GM12878 (cell line): ENCODE measurements around the gene TMEM38A. TPM values are rescaled to one million over a fixed set of nuclear protein-coding genes. Genes with fewer than 3 reads are reported as not detected.
"Not testable (repeated sequence)": the region's sequence is repeated elsewhere in the genome, so short reads cannot be mapped to it uniquely, and the experiment has no call there.

ENCODE experiments used
- ATAC-seq: fragments of 200-7000 bp; cut with Tn5 transposase; 3 replicates; pipeline ENCODE4 v1.9.1; 2020; ENCODE audit warnings: mild to moderate bottlenecking, moderate library complexity
- BruUV-seq: library from RNA; stranded (reverse); fragments of 400-500 nt; replicated peaks from 2 replicates; lab custom pipeline; 2021; lab: Mats Ljungman, UMichigan
- CTCF ChIA-PET: fragments of 300-600 bp; sonication (Branson Sonifier 250); formaldehyde crosslinking; extraction: SDS; loops from one replicate; lab custom pipeline; 2021; ENCODE audit warnings: inconsistent platforms; lab: Yijun Ruan, JAX
- POLR2A ChIA-PET: fragments of 350-600 bp; formaldehyde crosslinking; extraction: SDS; loops from one replicate; lab custom pipeline; 2021; ENCODE audit warnings: inconsistent platforms; lab: Charles Lee
- RAD21 ChIA-PET: fragments of 300-600 bp; sonication (Branson Sonifier 250); formaldehyde crosslinking; loops from one replicate; lab custom pipeline; 2023; ENCODE audit warnings: antibody characterized with exemption; ENCODE audit not compliant: unreplicated experiment; lab: Charles Lee
- SMC1A ChIA-PET: fragments of 300-600 bp; sonication (Branson Sonifier 250); formaldehyde crosslinking; loops from one replicate; lab custom pipeline; 2023; ENCODE audit not compliant: unreplicated experiment, uncharacterized antibody; lab: Charles Lee
- DNase-seq: peaks from one replicate; pipeline ENCODE4 v3.0.0-alpha.2; 2011; ENCODE audit warnings: low read depth, low spot score
- FAIRE-seq: peaks from 3 replicates; lab custom pipeline; 2011; peaks lifted over from hg19 to GRCh38; lab: Jason Lieb, UNC
- H2AFZ ChIP-seq: 2 replicates; pipeline ENCODE4 v1.6.0; 2011; ENCODE audit warnings: low read depth, low read length, control low read depth; ENCODE audit not compliant: control insufficient read depth
- H3K27ac ChIP-seq: 2 replicates; pipeline ENCODE4 v1.5.1; 2011; ENCODE audit warnings: control low read depth; ENCODE audit not compliant: control insufficient read depth, insufficient read depth
- H3K27me3 ChIP-seq, 2 experiments: replicated peaks in 1 of 2; 2 replicates each; pipeline versions ENCODE4 v1.6.0 to v1.6.1; 2011; ENCODE audit warnings: low read length in 1 of 2; ENCODE audit not compliant: control insufficient read depth in 2 of 2, insufficient read depth in 2 of 2
- H3K36me3 ChIP-seq, 2 experiments: 2 replicates each; pipeline ENCODE4 v1.5.1; 2011; ENCODE audit warnings: low read length in 1 of 2; ENCODE audit not compliant: control insufficient read depth in 2 of 2, insufficient read depth in 2 of 2
- H3K4me1 ChIP-seq: 2 replicates; pipeline ENCODE4 v1.6.1; 2011; ENCODE audit warnings: mild to moderate bottlenecking, low read length, moderate library complexity, mixed read lengths; ENCODE audit not compliant: control insufficient read depth, insufficient read depth
- H3K4me2 ChIP-seq: 2 replicates; pipeline ENCODE4 v1.6.0; 2011; ENCODE audit warnings: control low read depth; ENCODE audit not compliant: control insufficient read depth, insufficient read depth
- H3K4me3 ChIP-seq: fragments of 200-600 bp; sonication (generic); 2 replicates; pipeline ENCODE4 v1.5.1; 2016
- H3K79me2 ChIP-seq: 2 replicates; pipeline ENCODE4 v1.6.0; 2011; ENCODE audit warnings: low read length; ENCODE audit not compliant: control insufficient read depth, insufficient read depth
- H3K9ac ChIP-seq: 2 replicates; pipeline ENCODE4 v1.8.0; 2011; ENCODE audit warnings: low read length, control low read depth, mixed read lengths; ENCODE audit not compliant: control insufficient read depth, insufficient read depth
- H3K9me3 ChIP-seq: replicated peaks from 3 replicates; pipeline ENCODE4 v1.5.1; 2011; ENCODE audit warnings: mild to moderate bottlenecking, low read length; ENCODE audit not compliant: control insufficient read depth, insufficient read depth
- H4K20me1 ChIP-seq: 2 replicates; pipeline ENCODE4 v1.6.0; 2011; ENCODE audit not compliant: control insufficient read depth, insufficient read depth
- MEF2B ChIP-seq: fragments of 450-650 bp; IDR thresholded peaks from 2 replicates; pipeline ENCODE4 v1.6.1; 2018; ENCODE audit warnings: mild to moderate bottlenecking, moderate library complexity; ENCODE audit not compliant: partially characterized antibody, poor library complexity, severe bottlenecking
- POLR2A ChIP-seq: IDR thresholded peaks from 2 replicates; pipeline ENCODE4 v1.6.1; 2011; ENCODE audit warnings: low read depth, mild to moderate bottlenecking, low read length
- WGBS: methylation state at CpG from one replicate; pipeline ENCODE4 v1.1.6; 2016; ENCODE audit warnings: low lambda C conversion rate; ENCODE audit not compliant: insufficient replicate concordance, insufficient coverage; ENCODE audit errors: missing lambda C conversion rate; 5-methylcytosine and 5-hydroxymethylcytosine counted together
- in situ Hi-C: fragments of 300-500 bp; cut with MboI; formaldehyde crosslinking; loops from 9 replicates; pipeline ENCODE4 v1.14.3; 2018; ENCODE audit warnings: mixed read lengths
- intact Hi-C: fragments of 100-400 bp; cut with micrococcal nuclease; formaldehyde crosslinking; loops from one replicate; pipeline ENCODE4 v1.14.2; 2022; ENCODE audit not compliant: unreplicated experiment
- polyA plus RNA-seq, 11 experiments: library from polyadenylated mRNA; depleted of rRNA in 4 of 11; unstranded in 6 of 11; stranded (reverse) in 5 of 11; fragments of >200 nt; fragmentation: Nextera tagmentation in 4 of 11; fragmentation: Illumina TruSeq in 1 of 11; extraction: Ambion mirVana in 4 of 11; extraction: Trizol in 1 of 11; gene quantifications; 1 replicate in 1 of 11; 2 replicates in 10 of 11; pipeline versions ENCODE4 v1.2.1 to v1.2.3, GENCODE V29; 2011 to 2016; ENCODE audit warnings: inconsistent platforms in 2 of 11, missing spikeins in 2 of 11, low read depth in 1 of 11
- total RNA-seq, 4 experiments: library from RNA; depleted of rRNA in 3 of 4; stranded (reverse); fragments of >200 nt in 3 of 4; fragmentation: Illumina TruSeq in 1 of 4; extraction: Trizol in 1 of 4; gene quantifications; 2 replicates each; pipeline versions ENCODE4 v1.2.1 to v1.2.3, GENCODE V29; 2013 to 2021

Gene TMEM38A
- total and polyA plus RNA-seq, 10 of the 15 experiments (the other 5 are each of a cell fraction or from before 2014, with no cell fraction given) = 4.5 to 22.2 (median 15.0) TPM

DNA sequence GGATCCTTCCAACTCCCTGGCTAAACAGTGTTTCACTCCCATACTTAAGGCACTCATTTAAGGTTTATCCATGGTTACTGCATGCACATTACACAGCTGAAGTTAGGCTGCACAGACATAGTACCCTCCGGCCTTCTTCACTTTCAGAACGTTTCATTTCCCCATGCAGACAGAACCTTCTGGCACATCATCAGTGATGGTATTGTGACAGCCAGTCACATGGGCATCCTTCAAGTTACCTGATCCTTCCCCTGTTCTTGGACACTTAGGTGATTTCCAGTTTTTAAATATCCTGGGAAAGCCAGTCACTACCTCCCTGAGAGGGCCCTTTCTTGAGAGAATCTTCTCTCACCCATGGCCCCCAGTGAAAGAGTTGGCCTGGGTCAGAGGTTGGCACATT lies 10.1 kb upstream of the TMEM38A start:
- 0 out of 2 replicates have a peak, but pooled peaks cover 2% of the 10 kb centered on the region for H3K4me1 ChIP-seq
- RAD21 ChIA-PET = no interaction called here
- no peak overlapping the region for H3K4me2 ChIP-seq
- WGBS = 71% methylated on average over 2 of the region's 2 CpGs
- H3K9me3 ChIP-seq = no peaks in the 10 kb centered on the region
- no peak overlapping the region for H3K4me3 ChIP-seq
- no peak overlapping the region for H2AFZ ChIP-seq
- peaks cover 5% of the 10 kb centered on the region for H3K79me2 ChIP-seq
- H3K36me3 ChIP-seq = peaks cover 13 to 34% of the 10 kb centered on the region in 2 experiments
- H3K27ac ChIP-seq = no peak overlapping the region
- POLR2A ChIA-PET = interaction anchor here (0.7 kb wide), 1 partner anchor 584 kb away, joined by 5 read pairs; no protein-coding TSS in a partner anchor
- ATAC-seq (peak; percentile 31; the same call in 2 of the 3 replicates), FAIRE-seq (no peak), DNase-seq (no peak)
- H3K9ac ChIP-seq = no peak overlapping the region
- SMC1A ChIA-PET = interaction anchor here (0.7 kb wide), 1 partner anchor 13 kb away, joined by 3 read pairs; no protein-coding TSS in a partner anchor
- in situ Hi-C loops (no loop called here), intact Hi-C loops (no loop called here)
- BruUV-seq = no TSS peak
- H3K27me3 ChIP-seq = no peaks in the 10 kb centered on the region
- TF ChIP-seq MEF2B (no peak), POLR2A (peak; percentile 50; the same call in 1 of the 2 replicates)
- CTCF ChIA-PET = no interaction called here
- 0 out of 2 replicates have a peak, but pooled peaks cover 4% of the 10 kb centered on the region for H4K20me1 ChIP-seq

DNA sequence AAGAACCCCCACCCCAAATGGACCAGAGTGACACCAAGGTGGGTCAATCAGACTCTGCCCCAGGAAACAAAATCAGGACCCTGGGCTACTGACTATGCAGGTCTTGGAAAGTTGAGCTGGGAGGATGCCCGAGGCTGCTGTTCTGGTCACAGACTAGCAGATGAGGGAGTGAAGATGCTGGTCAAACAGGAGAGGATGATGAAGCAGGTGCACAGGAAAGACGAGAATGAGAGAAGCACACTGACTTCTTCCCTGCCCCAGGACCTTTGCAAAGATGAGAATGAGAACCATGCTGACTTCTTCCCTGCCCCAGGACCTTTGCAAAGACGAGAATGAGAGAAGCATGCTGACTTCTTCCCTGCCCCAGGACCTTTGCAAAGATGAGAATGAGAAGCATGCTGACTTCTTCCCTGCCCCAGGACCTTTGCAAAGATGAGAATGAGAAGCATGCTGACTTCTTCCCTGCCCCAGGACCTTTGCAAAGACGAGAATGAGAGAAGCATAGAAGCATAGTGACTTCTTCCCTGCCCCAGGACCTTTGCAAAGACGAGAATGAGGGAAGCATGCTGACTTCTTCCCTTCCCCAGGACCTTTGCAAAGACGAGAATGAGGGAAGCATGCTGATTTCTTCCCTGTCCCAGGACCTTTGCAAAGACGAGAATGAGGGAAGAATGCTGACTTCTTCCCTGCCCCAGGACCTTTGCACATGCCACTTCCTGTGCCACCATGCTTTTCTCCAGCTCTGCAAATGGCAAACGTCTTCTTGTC lies 9.3 kb upstream of the TMEM38A start:
- CTCF ChIA-PET, H3K4me3 ChIP-seq, H4K20me1 ChIP-seq, ATAC-seq, H3K27me3 ChIP-seq, in situ Hi-C loops, RAD21 ChIA-PET, H3K27ac ChIP-seq, H2AFZ ChIP-seq, H3K4me1 ChIP-seq, H3K4me2 ChIP-seq, FAIRE-seq, intact Hi-C loops, BruUV-seq, H3K9me3 ChIP-seq, SMC1A ChIA-PET, H3K9ac ChIP-seq, H3K79me2 ChIP-seq, DNase-seq: not testable (repeated sequence)
- peaks cover 13 to 34% of the 10 kb centered on the region in 2 experiments for H3K36me3 ChIP-seq
- WGBS = 90% methylated on average over 8 of the region's 8 CpGs
- POLR2A ChIA-PET = interaction anchor here (0.6 kb wide), 1 partner anchor 10 kb away, joined by 4 read pairs; no protein-coding TSS in a partner anchor
